ENCODE results near the gene ECSIT. TPM values are rescaled to one million over a fixed set of nuclear protein-coding genes. Genes with fewer than 3 reads are reported as not detected.

The ECSIT gene
- 129 TPM for polyA plus RNA-seq (2012; ENCODE audit: insufficient read length, low read depth)

GRCh38 chr19:11528551-11529341 lies at the start of gene ECSIT:
ECSIT (minus strand) TSS chr19:11529134; CDS start chr19:11519170, 9,964 bp downstream.
- TF ChIP-seq FOXP2 (optimal IDR thresholded peaks at IDR 0.05; ENCODE audit: borderline replicate concordance, extremely low read depth, extremely low read length, insufficient read depth) (no peak), POLR2AphosphoS5 (IDR thresholded peaks at IDR 0.05; ENCODE audit: low read depth, low read length) (no peak), TAF1 (IDR thresholded peaks at IDR 0.05; ENCODE audit: borderline replicate concordance, insufficient read depth, low read length) (peak; percentile 36; the same call in 1 of the 2 replicates), SIN3A (IDR thresholded peaks at IDR 0.05; ENCODE audit: borderline replicate concordance, insufficient read depth, low read length) (peak; percentile 99), REST (IDR thresholded peaks at IDR 0.05; ENCODE audit: insufficient read depth in 1 of 2, low read depth in 2 of 2, low read length in 2 of 2) (peak; percentile 85 to 97)

GRCh38 chr19:11577451-11578257 lies 48.7 kb upstream of the ECSIT start, which contains the start of gene ACP5:
ACP5 (minus strand) TSS chr19:11577645; CDS start chr19:11577317, 328 bp downstream.
- TF ChIP-seq SIN3A (IDR thresholded peaks at IDR 0.05; ENCODE audit: borderline replicate concordance, insufficient read depth, low read length) = no peak
- TF ChIP-seq TAF1 (IDR thresholded peaks at IDR 0.05; ENCODE audit: borderline replicate concordance, insufficient read depth, low read length) = no peak
- no peak for TF ChIP-seq REST (IDR thresholded peaks at IDR 0.05; ENCODE audit: insufficient read depth in 1 of 2, low read depth in 2 of 2, low read length in 2 of 2)
- no peak for TF ChIP-seq FOXP2 (optimal IDR thresholded peaks at IDR 0.05; ENCODE audit: borderline replicate concordance, extremely low read depth, extremely low read length, insufficient read depth)
- TF ChIP-seq POLR2AphosphoS5 (IDR thresholded peaks at IDR 0.05; ENCODE audit: low read depth, low read length) = no peak

- TF ChIP-seq SIN3A (IDR thresholded peaks at IDR 0.05; ENCODE audit: borderline replicate concordance, insufficient read depth, low read length) = no peak
- TF ChIP-seq TAF1 (IDR thresholded peaks at IDR 0.05; ENCODE audit: borderline replicate concordance, insufficient read depth, low read length) = no peak
- TF ChIP-seq FOXP2 (optimal IDR thresholded peaks at IDR 0.05; ENCODE audit: borderline replicate concordance, extremely low read depth, extremely low read length, insufficient read depth) = no peak
- TF ChIP-seq REST (IDR thresholded peaks at IDR 0.05; ENCODE audit: insufficient read depth in 1 of 2, low read depth in 2 of 2, low read length in 2 of 2) = no peak
- TF ChIP-seq POLR2AphosphoS5 (IDR thresholded peaks at IDR 0.05; ENCODE audit: low read depth, low read length) = no peak
These were observed 47.3 kb upstream of the ECSIT start for GRCh38 chr19:11576227-11576626.

- TF ChIP-seq FOXP2 (optimal IDR thresholded peaks at IDR 0.05; ENCODE audit: borderline replicate concordance, extremely low read depth, extremely low read length, insufficient read depth) = no peak
- TF ChIP-seq POLR2AphosphoS5 (IDR thresholded peaks at IDR 0.05; ENCODE audit: low read depth, low read length) = no peak
- no peak for TF ChIP-seq SIN3A (IDR thresholded peaks at IDR 0.05; ENCODE audit: borderline replicate concordance, insufficient read depth, low read length)
- TF ChIP-seq TAF1 (IDR thresholded peaks at IDR 0.05; ENCODE audit: borderline replicate concordance, insufficient read depth, low read length) = no peak
- TF ChIP-seq REST (IDR thresholded peaks at IDR 0.05; ENCODE audit: insufficient read depth in 1 of 2, low read depth in 2 of 2, low read length in 2 of 2) = no peak
These were observed 45.8 kb upstream of the ECSIT start for GRCh38 chr19:11574689-11575088.

All from PFSK-1 (cell line).